ENCODE results near the gene KSR2. TPM values are rescaled to one million over a fixed set of nuclear protein-coding genes. Genes with fewer than 3 reads are reported as not detected.
A peak's percentile ranks its signal among the peaks of the same experiment; 100 is the strongest.

KSR2 gene
- total and polyA plus RNA-seq, 2 of the 13 experiments (the other 11 are each of a cell fraction or from before 2014, with no cell fraction given), result 0.02 TPM; not detected in 1

DNA sequence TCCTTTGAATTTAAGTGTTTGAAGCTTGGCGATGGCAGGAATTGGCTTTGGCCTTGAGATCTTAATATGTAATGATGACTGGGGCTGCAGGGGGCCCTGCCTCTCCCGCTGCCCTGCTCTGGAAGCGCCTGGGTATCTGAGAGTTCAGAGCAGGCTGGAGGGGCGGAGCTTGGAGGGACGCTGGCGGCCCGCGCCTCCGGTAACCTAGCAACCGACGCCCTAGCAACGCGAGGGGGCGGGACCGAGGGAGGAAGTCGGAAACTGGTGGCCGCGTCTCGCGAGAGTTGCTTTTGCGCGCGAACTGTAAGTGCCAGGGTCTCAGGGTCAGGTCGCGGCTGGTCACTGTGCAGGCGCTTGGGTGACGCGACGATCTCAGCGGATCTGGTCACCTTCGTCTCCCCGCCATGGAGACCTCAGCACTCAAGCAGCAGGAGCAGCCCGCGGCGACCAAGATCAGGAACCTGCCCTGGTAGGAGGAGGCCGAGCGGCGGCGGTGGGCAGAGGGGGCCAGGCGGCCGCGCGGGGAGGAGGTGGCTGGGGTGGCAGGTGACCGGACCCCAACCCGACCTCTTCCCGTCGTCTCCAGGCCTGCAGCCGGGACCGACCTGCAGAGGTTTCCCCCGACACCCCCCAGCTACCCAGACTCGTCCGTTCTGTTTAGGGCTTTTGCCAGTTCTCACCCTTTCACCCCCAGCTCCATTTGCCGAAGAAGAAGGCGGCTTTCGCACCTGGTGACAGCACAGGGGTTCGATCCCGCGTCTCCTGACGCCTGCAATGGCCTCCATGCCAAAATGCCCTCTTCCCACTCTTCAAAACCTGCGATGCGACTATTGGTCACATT, 47.9 kb upstream of the KSR2 start, which contains the start of gene RFC5 (continued):
- TF ChIP-seq, protein P1, sequence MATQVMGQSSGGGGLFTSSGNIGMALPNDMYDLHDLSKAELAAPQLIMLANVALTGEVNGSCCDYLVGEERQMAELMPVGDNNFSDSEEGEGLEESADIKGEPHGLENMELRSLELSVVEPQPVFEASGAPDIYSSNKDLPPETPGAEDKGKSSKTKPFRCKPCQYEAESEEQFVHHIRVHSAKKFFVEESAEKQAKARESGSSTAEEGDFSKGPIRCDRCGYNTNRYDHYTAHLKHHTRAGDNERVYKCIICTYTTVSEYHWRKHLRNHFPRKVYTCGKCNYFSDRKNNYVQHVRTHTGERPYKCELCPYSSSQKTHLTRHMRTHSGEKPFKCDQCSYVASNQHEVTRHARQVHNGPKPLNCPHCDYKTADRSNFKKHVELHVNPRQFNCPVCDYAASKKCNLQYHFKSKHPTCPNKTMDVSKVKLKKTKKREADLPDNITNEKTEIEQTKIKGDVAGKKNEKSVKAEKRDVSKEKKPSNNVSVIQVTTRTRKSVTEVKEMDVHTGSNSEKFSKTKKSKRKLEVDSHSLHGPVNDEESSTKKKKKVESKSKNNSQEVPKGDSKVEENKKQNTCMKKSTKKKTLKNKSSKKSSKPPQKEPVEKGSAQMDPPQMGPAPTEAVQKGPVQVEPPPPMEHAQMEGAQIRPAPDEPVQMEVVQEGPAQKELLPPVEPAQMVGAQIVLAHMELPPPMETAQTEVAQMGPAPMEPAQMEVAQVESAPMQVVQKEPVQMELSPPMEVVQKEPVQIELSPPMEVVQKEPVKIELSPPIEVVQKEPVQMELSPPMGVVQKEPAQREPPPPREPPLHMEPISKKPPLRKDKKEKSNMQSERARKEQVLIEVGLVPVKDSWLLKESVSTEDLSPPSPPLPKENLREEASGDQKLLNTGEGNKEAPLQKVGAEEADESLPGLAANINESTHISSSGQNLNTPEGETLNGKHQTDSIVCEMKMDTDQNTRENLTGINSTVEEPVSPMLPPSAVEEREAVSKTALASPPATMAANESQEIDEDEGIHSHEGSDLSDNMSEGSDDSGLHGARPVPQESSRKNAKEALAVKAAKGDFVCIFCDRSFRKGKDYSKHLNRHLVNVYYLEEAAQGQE (IDR thresholded peaks at IDR 0.05; ENCODE audit: borderline replicate concordance in 1 of 2, low read depth in 1 of 2, low read length in 2 of 2), result 0 out of 4 replicates have a peak, but pooled peaks of 1 of the 2 experiments have one; percentile 11
- TF ChIP-seq, protein P2, sequence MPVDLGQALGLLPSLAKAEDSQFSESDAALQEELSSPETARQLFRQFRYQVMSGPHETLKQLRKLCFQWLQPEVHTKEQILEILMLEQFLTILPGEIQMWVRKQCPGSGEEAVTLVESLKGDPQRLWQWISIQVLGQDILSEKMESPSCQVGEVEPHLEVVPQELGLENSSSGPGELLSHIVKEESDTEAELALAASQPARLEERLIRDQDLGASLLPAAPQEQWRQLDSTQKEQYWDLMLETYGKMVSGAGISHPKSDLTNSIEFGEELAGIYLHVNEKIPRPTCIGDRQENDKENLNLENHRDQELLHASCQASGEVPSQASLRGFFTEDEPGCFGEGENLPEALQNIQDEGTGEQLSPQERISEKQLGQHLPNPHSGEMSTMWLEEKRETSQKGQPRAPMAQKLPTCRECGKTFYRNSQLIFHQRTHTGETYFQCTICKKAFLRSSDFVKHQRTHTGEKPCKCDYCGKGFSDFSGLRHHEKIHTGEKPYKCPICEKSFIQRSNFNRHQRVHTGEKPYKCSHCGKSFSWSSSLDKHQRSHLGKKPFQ (CRISPR knock-in tag; IDR thresholded peaks at IDR 0.05; ENCODE audit: insufficient replicate concordance), result no peak
- TF ChIP-seq PTBP1 (IDR thresholded peaks at IDR 0.05; ENCODE audit: low read depth, low read length, poor library complexity, severe bottlenecking) (no peak), NFIC (IDR thresholded peaks at IDR 0.05; ENCODE audit: low read length) (no peak), CC2D1A (CRISPR knock-in tag; IDR thresholded peaks at IDR 0.05) (no peak), AGO1 (IDR thresholded peaks at IDR 0.05; ENCODE audit: low read depth, low read length, poor library complexity, severe bottlenecking) (peak; percentile 65), SOX5 (CRISPR knock-in tag; IDR thresholded peaks at IDR 0.05; ENCODE audit: borderline replicate concordance) (peak; percentile 50), ZNF598 (CRISPR knock-in tag; IDR thresholded peaks at IDR 0.05; ENCODE audit: borderline replicate concordance) (peak; percentile 83; the same call in 1 of the 2 replicates), KLF15 (CRISPR knock-in tag; IDR thresholded peaks at IDR 0.05; ENCODE audit: borderline replicate concordance) (no peak), ZNF251 (CRISPR knock-in tag; IDR thresholded peaks at IDR 0.05) (no peak), SATB2 (CRISPR knock-in tag; IDR thresholded peaks at IDR 0.05) (no peak), ZNF30 (CRISPR knock-in tag; IDR thresholded peaks at IDR 0.05) (no peak), TRIM24 (CRISPR knock-in tag; IDR thresholded peaks at IDR 0.05) (no peak), MAF1 (CRISPR knock-in tag; IDR thresholded peaks at IDR 0.05; ENCODE audit: borderline replicate concordance) (no peak), SCMH1 (CRISPR knock-in tag; IDR thresholded peaks at IDR 0.05; ENCODE audit: borderline replicate concordance) (no peak), KLF12 (CRISPR knock-in tag; IDR thresholded peaks at IDR 0.05; ENCODE audit: borderline replicate concordance) (peak; percentile 37; the same call in 1 of the 2 replicates)
- TF ChIP-seq, protein P3, sequence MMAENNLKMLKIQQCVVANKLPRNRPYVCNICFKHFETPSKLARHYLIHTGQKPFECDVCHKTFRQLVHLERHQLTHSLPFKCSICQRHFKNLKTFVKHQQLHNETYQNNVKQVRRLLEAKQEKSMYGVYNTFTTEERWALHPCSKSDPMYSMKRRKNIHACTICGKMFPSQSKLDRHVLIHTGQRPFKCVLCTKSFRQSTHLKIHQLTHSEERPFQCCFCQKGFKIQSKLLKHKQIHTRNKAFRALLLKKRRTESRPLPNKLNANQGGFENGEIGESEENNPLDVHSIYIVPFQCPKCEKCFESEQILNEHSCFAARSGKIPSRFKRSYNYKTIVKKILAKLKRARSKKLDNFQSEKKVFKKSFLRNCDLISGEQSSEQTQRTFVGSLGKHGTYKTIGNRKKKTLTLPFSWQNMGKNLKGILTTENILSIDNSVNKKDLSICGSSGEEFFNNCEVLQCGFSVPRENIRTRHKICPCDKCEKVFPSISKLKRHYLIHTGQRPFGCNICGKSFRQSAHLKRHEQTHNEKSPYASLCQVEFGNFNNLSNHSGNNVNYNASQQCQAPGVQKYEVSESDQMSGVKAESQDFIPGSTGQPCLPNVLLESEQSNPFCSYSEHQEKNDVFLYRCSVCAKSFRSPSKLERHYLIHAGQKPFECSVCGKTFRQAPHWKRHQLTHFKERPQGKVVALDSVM (CRISPR knock-in tag; IDR thresholded peaks at IDR 0.05), result no peak
- TF ChIP-seq, protein P4, sequence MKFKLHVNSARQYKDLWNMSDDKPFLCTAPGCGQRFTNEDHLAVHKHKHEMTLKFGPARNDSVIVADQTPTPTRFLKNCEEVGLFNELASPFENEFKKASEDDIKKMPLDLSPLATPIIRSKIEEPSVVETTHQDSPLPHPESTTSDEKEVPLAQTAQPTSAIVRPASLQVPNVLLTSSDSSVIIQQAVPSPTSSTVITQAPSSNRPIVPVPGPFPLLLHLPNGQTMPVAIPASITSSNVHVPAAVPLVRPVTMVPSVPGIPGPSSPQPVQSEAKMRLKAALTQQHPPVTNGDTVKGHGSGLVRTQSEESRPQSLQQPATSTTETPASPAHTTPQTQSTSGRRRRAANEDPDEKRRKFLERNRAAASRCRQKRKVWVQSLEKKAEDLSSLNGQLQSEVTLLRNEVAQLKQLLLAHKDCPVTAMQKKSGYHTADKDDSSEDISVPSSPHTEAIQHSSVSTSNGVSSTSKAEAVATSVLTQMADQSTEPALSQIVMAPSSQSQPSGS (CRISPR knock-in tag; IDR thresholded peaks at IDR 0.05), result peak; percentile 72

All from HepG2 (cell line).